ENCODE measurements around the gene UBE2E2. TPM values are rescaled to one million over a fixed set of nuclear protein-coding genes. Genes with fewer than 3 reads are reported as not detected.

The UBE2E2 gene
- total RNA-seq, 1 experiment from 2014 or later = 25.1 TPM

- no peak overlapping the region for H3K27ac Mint-ChIP-seq (ENCODE audit: unreplicated experiment)
- no peak for DNase-seq
- TF ChIP-seq, protein P1, sequence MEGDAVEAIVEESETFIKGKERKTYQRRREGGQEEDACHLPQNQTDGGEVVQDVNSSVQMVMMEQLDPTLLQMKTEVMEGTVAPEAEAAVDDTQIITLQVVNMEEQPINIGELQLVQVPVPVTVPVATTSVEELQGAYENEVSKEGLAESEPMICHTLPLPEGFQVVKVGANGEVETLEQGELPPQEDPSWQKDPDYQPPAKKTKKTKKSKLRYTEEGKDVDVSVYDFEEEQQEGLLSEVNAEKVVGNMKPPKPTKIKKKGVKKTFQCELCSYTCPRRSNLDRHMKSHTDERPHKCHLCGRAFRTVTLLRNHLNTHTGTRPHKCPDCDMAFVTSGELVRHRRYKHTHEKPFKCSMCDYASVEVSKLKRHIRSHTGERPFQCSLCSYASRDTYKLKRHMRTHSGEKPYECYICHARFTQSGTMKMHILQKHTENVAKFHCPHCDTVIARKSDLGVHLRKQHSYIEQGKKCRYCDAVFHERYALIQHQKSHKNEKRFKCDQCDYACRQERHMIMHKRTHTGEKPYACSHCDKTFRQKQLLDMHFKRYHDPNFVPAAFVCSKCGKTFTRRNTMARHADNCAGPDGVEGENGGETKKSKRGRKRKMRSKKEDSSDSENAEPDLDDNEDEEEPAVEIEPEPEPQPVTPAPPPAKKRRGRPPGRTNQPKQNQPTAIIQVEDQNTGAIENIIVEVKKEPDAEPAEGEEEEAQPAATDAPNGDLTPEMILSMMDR (IDR thresholded peaks at IDR 0.05; ENCODE audit: unreplicated experiment) = no peak
- no peaks in the 10 kb centered on the region for H3K27me3 Mint-ChIP-seq (ENCODE audit: unreplicated experiment)
- H3K4me1 Mint-ChIP-seq (ENCODE audit: low read depth, unreplicated experiment) = no peaks in the 10 kb centered on the region
- intact Hi-C loops (cut with micrococcal nuclease; ENCODE audit: unreplicated experiment) = no loop called here
- H3K36me3 Mint-ChIP-seq (ENCODE audit: insufficient read depth, unreplicated experiment) = no peaks in the 10 kb centered on the region
- no TSS peak for BruUV-seq (replicated peaks)
- no peak overlapping the region for H3K4me3 Mint-ChIP-seq (ENCODE audit: low read depth, unreplicated experiment)
- CTCF ChIA-PET = no interaction called here
- peaks cover 3% of the 10 kb centered on the region for H3K9me3 Mint-ChIP-seq (ENCODE audit: low read depth, unreplicated experiment)
These were observed 59.6 kb downstream of the UBE2E2 start for GRCh38 chr3:23262766-23263165.

- Mint-ChIP-seq H3K9me3 (ENCODE audit: low read depth, unreplicated experiment) (peaks cover 3% of the 10 kb centered on the region), H3K27me3 (ENCODE audit: unreplicated experiment) (no peaks in the 10 kb centered on the region), H3K27ac (ENCODE audit: unreplicated experiment) (no peak overlapping the region), H3K4me3 (ENCODE audit: low read depth, unreplicated experiment) (no peak overlapping the region), H3K36me3 (ENCODE audit: insufficient read depth, unreplicated experiment) (no peaks in the 10 kb centered on the region), H3K4me1 (ENCODE audit: low read depth, unreplicated experiment) (no peaks in the 10 kb centered on the region)
- intact Hi-C loops (cut with micrococcal nuclease; ENCODE audit: unreplicated experiment) = no loop called here
- DNase-seq = no peak
- TF ChIP-seq, protein P1 (IDR thresholded peaks at IDR 0.05; ENCODE audit: unreplicated experiment) = no peak
- CTCF ChIA-PET = no interaction called here
- BruUV-seq (replicated peaks) = no TSS peak
These were observed 60.7 kb downstream of the UBE2E2 start for GRCh38 chr3:23263796-23264195.

GRCh38 chr3:23264413-23264812, 61.3 kb downstream of the UBE2E2 start:
- intact Hi-C loops (cut with micrococcal nuclease; ENCODE audit: unreplicated experiment) = no loop called here
- CTCF ChIA-PET = no interaction called here
- TF ChIP-seq, protein P1 (IDR thresholded peaks at IDR 0.05; ENCODE audit: unreplicated experiment) = no peak
- Mint-ChIP-seq H3K27me3 (ENCODE audit: unreplicated experiment) (no peaks in the 10 kb centered on the region), H3K36me3 (ENCODE audit: insufficient read depth, unreplicated experiment) (no peaks in the 10 kb centered on the region), H3K27ac (ENCODE audit: unreplicated experiment) (no peak overlapping the region), H3K4me3 (ENCODE audit: low read depth, unreplicated experiment) (no peak overlapping the region), H3K4me1 (ENCODE audit: low read depth, unreplicated experiment) (no peaks in the 10 kb centered on the region), H3K9me3 (ENCODE audit: low read depth, unreplicated experiment) (peaks cover 3% of the 10 kb centered on the region)
- no peak for DNase-seq
- no TSS peak for BruUV-seq (replicated peaks)

- peaks cover 3% of the 10 kb centered on the region for H3K9me3 Mint-ChIP-seq (ENCODE audit: low read depth, unreplicated experiment)
- no TSS peak for BruUV-seq (replicated peaks)
- intact Hi-C loops (cut with micrococcal nuclease; ENCODE audit: unreplicated experiment) = no loop called here
- no peaks in the 10 kb centered on the region for H3K36me3 Mint-ChIP-seq (ENCODE audit: insufficient read depth, unreplicated experiment)
- TF ChIP-seq, protein P1 (IDR thresholded peaks at IDR 0.05; ENCODE audit: unreplicated experiment) = no peak
- DNase-seq = no peak
- H3K4me3 Mint-ChIP-seq (ENCODE audit: low read depth, unreplicated experiment) = no peak overlapping the region
- CTCF ChIA-PET = interaction anchor here (0.6 kb wide), 1 partner anchor 749 kb away, joined by 3 read pairs; no protein-coding TSS in a partner anchor
- H3K4me1 Mint-ChIP-seq (ENCODE audit: low read depth, unreplicated experiment) = no peaks in the 10 kb centered on the region
- no peaks in the 10 kb centered on the region for H3K27me3 Mint-ChIP-seq (ENCODE audit: unreplicated experiment)
- no peak overlapping the region for H3K27ac Mint-ChIP-seq (ENCODE audit: unreplicated experiment)
These were observed 67.3 kb downstream of the UBE2E2 start for GRCh38 chr3:23270423-23270822.
